ENCODE data around the gene NRM.
A peak's percentile ranks its signal among the peaks of the same experiment; 100 is the strongest.
"Not testable (repeated sequence)": the region's sequence is repeated elsewhere in the genome, so short reads cannot be mapped to it uniquely, and the experiment has no call there.

Gene NRM

DNA sequence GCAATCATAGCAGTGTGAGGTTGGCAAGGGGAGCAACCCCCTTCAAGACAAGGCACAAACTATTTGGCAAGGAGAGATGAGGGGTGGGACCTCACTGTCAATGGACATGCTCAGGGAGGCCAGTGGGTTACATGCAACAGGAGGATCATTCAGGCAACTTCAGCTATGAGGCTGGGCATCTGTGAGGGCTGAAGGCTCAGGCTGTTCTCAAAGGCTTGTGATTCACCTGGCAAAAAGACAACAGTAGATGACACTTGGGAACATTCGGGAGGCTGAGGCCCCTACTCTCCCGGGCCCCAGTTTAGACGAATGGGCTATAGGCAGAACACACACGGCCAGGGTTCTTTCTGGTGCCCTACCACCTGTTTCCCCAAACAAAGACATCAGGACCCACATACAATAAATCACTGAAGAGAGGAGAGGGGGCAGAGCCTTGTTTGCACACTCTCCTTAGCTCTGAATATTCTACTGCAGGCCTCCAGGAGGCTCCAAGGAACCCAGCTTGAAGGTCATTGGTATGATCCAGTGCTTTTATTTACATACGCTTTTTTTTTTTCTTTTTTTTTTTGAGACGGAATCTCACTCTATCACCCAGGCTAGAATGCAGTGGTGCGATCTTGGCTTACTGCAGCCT is 37.3 kb upstream of the NRM start:
- TF ChIP-seq, protein P1, sequence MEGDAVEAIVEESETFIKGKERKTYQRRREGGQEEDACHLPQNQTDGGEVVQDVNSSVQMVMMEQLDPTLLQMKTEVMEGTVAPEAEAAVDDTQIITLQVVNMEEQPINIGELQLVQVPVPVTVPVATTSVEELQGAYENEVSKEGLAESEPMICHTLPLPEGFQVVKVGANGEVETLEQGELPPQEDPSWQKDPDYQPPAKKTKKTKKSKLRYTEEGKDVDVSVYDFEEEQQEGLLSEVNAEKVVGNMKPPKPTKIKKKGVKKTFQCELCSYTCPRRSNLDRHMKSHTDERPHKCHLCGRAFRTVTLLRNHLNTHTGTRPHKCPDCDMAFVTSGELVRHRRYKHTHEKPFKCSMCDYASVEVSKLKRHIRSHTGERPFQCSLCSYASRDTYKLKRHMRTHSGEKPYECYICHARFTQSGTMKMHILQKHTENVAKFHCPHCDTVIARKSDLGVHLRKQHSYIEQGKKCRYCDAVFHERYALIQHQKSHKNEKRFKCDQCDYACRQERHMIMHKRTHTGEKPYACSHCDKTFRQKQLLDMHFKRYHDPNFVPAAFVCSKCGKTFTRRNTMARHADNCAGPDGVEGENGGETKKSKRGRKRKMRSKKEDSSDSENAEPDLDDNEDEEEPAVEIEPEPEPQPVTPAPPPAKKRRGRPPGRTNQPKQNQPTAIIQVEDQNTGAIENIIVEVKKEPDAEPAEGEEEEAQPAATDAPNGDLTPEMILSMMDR (conservative IDR thresholded peaks at IDR 0.05; ENCODE audit: low read length), result peak; percentile 53
- no peak overlapping the region for H3K4me3 ChIP-seq (ENCODE audit: low read length)
- peak; percentile 68 for DNase-seq (ENCODE audit: low read depth)

DNA sequence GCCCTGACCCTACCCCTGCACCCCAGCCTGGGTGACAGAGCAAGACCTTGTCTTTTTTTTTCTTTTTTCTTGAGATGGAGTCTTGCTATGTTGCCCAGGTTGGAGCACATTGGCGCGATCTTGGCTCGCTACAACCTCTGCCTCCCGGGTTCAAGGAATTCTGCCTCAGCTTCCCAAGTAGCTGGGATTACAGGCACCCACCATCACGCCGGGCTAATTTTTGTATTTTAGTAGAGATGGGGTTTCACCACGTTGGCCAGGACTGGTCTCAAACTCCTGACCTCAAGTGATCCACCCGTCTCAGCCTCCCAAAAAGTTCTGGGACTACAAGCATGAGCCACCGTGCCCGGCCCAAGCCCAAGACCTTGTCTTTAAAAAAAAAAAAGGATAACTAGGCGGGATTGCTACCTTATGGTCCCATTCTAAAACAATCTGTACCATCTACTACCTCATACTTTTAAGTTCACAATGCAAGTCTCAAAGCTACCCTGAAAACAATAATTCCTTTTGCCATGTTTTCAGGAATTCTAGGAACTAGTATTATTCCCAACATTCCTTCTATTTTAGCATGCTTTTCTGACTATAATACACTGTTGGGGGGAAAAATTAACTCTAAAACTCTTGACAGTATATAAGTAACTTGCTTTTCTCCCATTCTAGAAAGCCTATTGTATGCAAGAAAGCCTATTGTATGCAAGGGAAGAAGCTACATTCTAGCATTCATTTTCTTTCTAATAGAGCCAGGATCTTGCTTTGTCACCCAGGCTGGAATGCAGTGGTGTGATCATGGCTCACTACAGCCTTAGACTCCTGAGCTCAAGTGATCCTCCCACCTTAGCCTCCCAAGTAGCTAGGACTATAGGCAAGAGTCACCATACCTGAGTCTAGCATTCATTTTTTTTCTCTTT is 36.0 kb upstream of the NRM start:
- no peak for DNase-seq (ENCODE audit: low read depth)
- TF ChIP-seq, protein P1 (conservative IDR thresholded peaks at IDR 0.05; ENCODE audit: low read length), result no peak
- no peak overlapping the region for H3K4me3 ChIP-seq (ENCODE audit: low read length)

DNA sequence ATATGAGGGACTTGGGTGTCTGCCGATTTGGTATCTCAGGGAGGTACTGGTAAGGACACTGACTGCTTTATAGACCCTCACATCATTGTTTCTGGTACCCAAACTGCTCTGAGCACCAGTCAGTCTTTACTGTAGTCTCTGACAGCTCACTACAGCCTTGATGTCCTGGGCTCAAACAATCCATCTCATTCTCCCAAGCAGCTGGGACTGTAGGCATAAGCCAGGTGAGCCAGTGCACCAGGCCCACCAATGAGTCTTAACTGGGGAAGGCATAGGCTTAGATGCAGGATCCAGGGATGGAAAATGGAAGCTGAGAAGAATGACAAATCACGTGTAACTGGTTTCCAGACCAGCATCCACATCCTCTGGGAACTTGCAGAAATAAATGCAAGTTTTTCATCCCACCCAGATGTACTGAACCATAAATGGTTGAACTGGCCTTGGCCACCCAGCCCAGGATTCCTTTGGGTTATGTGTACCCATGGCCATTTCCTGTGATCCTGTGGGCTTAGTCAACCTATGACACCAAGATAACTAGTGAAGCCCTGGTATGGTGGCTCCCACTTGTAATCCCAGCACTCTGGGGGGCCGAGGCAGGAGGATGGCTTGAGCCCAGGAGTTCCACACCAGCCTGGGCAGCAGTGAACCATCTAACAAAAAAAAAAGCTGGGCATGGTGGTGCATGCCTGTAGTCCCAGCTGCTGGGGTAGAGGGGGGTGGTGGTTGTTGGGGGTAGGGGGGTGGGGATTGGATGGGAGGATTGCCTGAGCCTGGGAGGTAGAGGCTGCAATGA is 35.1 kb upstream of the NRM start:
- TF ChIP-seq, protein P1 (conservative IDR thresholded peaks at IDR 0.05; ENCODE audit: low read length), result no peak
- peak; percentile 62 for DNase-seq (ENCODE audit: low read depth)

DNA sequence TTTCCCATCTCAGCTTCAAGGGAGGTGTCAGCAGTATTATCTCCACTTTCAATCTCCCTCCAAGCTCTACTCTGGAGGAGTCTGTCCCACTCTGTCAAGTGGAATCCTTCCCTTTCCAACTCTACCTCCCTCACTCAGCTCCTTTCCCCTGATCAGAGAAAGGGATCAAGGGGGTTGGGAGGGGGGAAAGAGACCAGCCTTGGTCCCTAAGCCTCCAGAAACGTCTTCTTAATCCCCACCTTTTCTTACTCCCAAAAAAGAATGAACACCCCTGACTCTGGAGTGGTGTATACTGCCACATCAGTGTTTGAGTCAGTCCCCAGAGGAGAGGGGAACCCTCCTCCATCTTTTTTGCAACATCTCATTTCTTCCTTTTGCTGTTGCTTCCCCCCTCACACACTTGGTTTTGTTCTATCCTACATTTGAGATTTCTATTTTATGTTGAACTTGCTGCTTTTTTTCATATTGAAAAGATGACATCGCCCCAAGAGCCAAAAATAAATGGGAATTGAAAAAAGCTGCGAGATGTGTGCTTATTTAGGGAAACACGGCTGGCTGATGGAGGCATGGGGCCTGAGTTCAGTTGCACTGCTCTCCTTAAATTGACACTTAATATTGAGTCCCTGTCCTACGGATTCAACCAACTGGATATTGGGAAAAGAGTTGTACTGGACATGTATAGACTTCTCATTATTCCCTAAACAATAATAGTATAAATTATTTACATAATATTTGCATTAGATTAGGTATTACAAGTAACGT is 34.3 kb upstream of the NRM start:
- TF ChIP-seq, protein P1 (conservative IDR thresholded peaks at IDR 0.05; ENCODE audit: low read length), result no peak
- no peak for DNase-seq (ENCODE audit: low read depth)
- H3K4me3 ChIP-seq (ENCODE audit: low read length), result no peak overlapping the region

More for the DNA sequence above, 35.1 kb upstream of the NRM start:
- H3K4me3 ChIP-seq (ENCODE audit: low read length), result no peak overlapping the region

DNA sequence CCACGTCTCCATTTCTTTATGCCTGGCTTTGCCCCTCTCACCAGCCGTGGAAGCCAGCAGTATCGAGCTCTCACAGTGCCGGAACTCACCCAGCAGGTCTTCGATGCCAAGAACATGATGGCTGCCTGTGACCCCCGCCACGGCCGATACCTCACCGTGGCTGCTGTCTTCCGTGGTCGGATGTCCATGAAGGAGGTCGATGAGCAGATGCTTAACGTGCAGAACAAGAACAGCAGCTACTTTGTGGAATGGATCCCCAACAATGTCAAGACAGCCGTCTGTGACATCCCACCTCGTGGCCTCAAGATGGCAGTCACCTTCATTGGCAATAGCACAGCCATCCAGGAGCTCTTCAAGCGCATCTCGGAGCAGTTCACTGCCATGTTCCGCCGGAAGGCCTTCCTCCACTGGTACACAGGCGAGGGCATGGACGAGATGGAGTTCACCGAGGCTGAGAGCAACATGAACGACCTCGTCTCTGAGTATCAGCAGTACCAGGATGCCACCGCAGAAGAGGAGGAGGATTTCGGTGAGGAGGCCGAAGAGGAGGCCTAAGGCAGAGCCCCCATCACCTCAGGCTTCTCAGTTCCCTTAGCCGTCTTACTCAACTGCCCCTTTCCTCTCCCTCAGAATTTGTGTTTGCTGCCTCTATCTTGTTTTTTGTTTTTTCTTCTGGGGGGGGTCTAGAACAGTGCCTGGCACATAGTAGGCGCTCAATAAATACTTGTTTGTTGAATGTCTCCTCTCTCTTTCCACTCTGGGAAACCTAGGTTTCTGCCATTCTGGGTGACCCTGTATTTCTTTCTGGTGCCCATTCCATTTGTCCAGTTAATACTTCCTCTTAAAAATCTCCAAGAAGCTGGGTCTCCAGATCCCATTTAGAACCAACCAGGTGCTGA is 33.3 kb upstream of the NRM start:
- DNase-seq (ENCODE audit: low read depth), result peak; percentile 35
- TF ChIP-seq, protein P1 (conservative IDR thresholded peaks at IDR 0.05; ENCODE audit: low read length), result 0 out of 2 replicates have a peak, but pooled peaks have one; percentile 13
- H3K4me3 ChIP-seq (ENCODE audit: low read length), result peak overlapping the region; percentile 9; the same call in 1 of the 2 replicates

DNA sequence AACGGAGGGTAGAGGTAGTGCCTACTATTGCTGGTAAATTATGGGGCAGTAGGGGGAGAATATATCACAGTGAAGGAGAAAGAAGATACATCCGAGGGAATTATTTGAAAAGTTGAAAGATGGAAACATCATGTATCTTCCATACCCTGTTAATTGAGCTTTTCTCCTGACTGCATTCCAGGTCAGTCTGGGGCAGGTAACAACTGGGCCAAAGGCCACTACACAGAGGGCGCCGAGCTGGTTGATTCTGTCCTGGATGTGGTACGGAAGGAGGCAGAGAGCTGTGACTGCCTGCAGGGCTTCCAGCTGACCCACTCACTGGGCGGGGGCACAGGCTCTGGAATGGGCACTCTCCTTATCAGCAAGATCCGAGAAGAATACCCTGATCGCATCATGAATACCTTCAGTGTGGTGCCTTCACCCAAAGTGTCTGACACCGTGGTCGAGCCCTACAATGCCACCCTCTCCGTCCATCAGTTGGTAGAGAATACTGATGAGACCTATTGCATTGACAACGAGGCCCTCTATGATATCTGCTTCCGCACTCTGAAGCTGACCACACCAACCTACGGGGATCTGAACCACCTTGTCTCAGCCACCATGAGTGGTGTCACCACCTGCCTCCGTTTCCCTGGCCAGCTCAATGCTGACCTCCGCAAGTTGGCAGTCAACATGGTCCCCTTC is 32.5 kb upstream of the NRM start:
- peak overlapping the region; percentile 96 for H3K4me3 ChIP-seq (ENCODE audit: low read length)
- not testable (repeated sequence) for DNase-seq (ENCODE audit: low read depth)
